NT2/D1 (cell line): Measurements from ENCODE around the gene DISC1.

Experiments
- YY1 ChIP-seq: IDR thresholded peaks from 2 replicates; pipeline ENCODE4 v1.6.1; 2011; ENCODE audit not compliant: insufficient read length, insufficient read depth
- ZNF274 ChIP-seq: IDR thresholded peaks from 2 replicates; pipeline ENCODE4 v1.6.1; 2011; ENCODE audit warnings: mild to moderate bottlenecking, low read depth, low read length

- TF ChIP-seq ZNF274 (no peak), YY1 (no peak)
These were observed 302.7 kb downstream of the DISC1 start for GRCh38 chr1:231929311-231929710.
